Prostate gland (tissue), 2 donors: ENCODE results near the gene VCPKMT.

Experiments used
- POLR2A ChIP-seq: fragments of 450-650 bp; IDR thresholded peaks from one replicate; pipeline ENCODE4 v1.6.1; 2016; ENCODE audit warnings: antibody characterized with exemption, mild to moderate bottlenecking
- TF ChIP-seq, protein P1 (sequence below), 4 experiments: fragments of 200-600 bp in 2 of 4; fragments of 450-650 bp in 2 of 4; sonication (generic) in 2 of 4; IDR thresholded peaks; 1 replicate in 3 of 4; 2 replicates in 1 of 4; pipeline ENCODE4 v1.5.1; 2016 to 2019; ENCODE audit warnings: antibody characterized with exemption in 4 of 4, mild to moderate bottlenecking in 2 of 4, moderate library complexity in 2 of 4

DNA sequence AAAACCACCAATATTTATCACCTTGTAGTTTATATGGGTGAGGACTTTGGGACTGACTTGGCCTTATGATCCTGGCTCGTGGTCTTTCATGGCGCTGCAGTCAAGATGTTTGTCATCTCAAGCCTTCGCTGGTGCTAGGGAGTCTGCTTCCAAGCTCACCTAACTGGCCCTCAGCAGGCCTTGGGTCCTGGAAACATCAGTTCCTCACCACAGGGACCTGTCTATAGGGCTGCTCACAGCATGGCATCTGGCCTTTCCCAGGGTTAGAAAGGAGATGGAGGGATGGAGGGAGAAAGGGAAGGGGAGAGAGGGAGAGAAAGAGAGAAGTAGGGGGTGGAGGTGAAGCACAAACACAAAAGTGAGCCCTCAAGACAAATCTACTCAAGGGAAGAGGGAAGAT is 31.7 kb downstream of the VCPKMT start:
- TF ChIP-seq POLR2A, result no peak
- TF ChIP-seq, protein P1, sequence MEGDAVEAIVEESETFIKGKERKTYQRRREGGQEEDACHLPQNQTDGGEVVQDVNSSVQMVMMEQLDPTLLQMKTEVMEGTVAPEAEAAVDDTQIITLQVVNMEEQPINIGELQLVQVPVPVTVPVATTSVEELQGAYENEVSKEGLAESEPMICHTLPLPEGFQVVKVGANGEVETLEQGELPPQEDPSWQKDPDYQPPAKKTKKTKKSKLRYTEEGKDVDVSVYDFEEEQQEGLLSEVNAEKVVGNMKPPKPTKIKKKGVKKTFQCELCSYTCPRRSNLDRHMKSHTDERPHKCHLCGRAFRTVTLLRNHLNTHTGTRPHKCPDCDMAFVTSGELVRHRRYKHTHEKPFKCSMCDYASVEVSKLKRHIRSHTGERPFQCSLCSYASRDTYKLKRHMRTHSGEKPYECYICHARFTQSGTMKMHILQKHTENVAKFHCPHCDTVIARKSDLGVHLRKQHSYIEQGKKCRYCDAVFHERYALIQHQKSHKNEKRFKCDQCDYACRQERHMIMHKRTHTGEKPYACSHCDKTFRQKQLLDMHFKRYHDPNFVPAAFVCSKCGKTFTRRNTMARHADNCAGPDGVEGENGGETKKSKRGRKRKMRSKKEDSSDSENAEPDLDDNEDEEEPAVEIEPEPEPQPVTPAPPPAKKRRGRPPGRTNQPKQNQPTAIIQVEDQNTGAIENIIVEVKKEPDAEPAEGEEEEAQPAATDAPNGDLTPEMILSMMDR (IDR thresholded peaks at IDR 0.05), result no peak
